Choroid plexus epithelial cell (primary cell): ENCODE results near the gene LIPC.

ENCODE experiments used
- DNase-seq: peaks from one replicate; pipeline ENCODE4 v3.0.0-alpha.2; 2010; ENCODE audit warnings: low read depth
- H3K4me3 ChIP-seq: 2 replicates; pipeline ENCODE4 v1.5.1; 2011; ENCODE audit warnings: low read depth, mild to moderate bottlenecking, control low read depth, low read length, moderate library complexity
- CTCF ChIP-seq: conservative IDR thresholded peaks from 2 replicates; pipeline ENCODE4 v1.5.1; 2011; ENCODE audit warnings: low read depth, mild to moderate bottlenecking, control low read depth, inconsistent platforms, low read length, moderate library complexity

LIPC gene

GRCh38 chr15:58574631-58575030 lies 142.8 kb downstream of the LIPC start:
- H3K4me3 ChIP-seq = no peak overlapping the region
- TF ChIP-seq CTCF = no peak
- DNase-seq = no peak

- no peak overlapping the region for H3K4me3 ChIP-seq
- no peak for DNase-seq
- TF ChIP-seq CTCF = no peak
Observed at GRCh38 chr15:58575045-58575786, 143.4 kb downstream of the LIPC start.

GRCh38 chr15:58576657-58577056 lies 144.9 kb downstream of the LIPC start:
- H3K4me3 ChIP-seq = no peak overlapping the region
- DNase-seq = no peak
- TF ChIP-seq CTCF = no peak

- no peak overlapping the region for H3K4me3 ChIP-seq
- no peak for DNase-seq
- TF ChIP-seq CTCF = no peak
Observed at GRCh38 chr15:58582160-58582559, 150.4 kb downstream of the LIPC start.

- H3K4me3 ChIP-seq = no peak overlapping the region
- DNase-seq = no peak
- no peak for TF ChIP-seq CTCF
Observed at GRCh38 chr15:58583171-58583908, 151.5 kb downstream of the LIPC start.

GRCh38 chr15:58584789-58585461 lies 153.1 kb downstream of the LIPC start:
- DNase-seq = no peak
- H3K4me3 ChIP-seq = no peak overlapping the region
- no peak for TF ChIP-seq CTCF
